ENCODE data around the gene ZNF593.

Gene ZNF593

DNA sequence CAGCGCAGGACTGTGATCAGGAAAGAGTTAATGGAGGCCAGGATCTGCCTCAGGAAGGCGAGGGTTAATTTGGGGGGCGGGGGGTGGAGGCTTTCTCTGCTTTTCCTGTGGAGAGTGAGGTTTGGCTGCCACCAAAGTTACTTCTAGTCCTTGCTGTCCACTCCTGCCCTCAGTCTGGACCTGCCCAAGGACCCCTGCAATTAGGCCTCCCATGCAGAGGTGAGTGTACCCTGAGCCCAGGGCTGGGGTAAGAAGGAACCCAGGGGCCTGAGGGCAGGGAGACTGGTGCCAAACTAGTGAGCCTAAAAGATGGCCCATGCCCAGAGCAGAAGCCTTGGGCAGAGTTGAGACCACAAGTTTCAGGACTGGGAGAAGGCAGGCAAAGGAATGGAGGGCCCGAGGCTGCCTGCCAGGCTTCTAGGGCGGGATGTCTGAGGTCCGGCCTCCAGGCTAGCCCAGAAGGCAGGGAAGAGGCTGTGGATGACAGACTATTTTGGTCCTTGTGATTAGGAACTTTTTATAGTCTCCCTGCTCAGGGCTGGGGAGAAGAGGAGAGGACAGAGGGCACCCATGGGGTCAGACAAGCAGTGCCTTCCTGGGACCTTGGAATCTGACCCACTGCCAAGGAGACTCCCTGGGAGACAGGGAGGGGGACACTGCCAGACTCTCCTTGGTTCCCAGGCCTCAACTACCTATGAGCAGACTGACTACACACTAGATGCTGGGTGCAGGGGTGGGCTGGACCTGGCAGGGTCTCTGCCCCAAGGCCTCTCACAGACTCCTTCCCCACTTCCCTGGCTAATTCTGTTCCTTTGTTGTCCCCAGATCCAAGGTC lies 10.6 kb upstream of the ZNF593 start, which contains the start of gene FAM110D:
Gene FAM110D, plus strand, starts transcription at position 172 of the 835 bp plus-strand sequence. CDS start 2,213 bp downstream, outside the sequence.
- TF ChIP-seq GATA2 (IDR thresholded peaks at IDR 0.05; ENCODE audit: low read depth, low read length): no peak

DNA sequence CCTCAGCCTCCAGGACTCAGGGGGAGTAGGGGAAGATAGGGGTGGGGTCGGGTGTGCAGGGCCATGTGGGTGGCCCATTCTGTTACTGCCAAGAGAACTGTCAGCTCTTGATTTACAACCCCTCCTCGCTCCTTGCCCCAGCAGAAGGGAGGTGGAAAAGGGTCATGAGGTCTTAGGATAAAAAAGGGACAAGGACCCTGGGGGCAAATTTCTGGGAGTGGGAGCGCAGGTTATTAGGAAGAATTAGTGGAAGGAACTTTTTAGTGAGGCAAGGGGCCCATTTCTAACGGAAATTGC lies 10.0 kb upstream of the ZNF593 start:
- TF ChIP-seq GATA3 (IDR thresholded peaks at IDR 0.05; ENCODE audit: low read depth, low read length) (no peak), GATA2 (IDR thresholded peaks at IDR 0.05; ENCODE audit: low read depth, low read length) (no peak)

DNA sequence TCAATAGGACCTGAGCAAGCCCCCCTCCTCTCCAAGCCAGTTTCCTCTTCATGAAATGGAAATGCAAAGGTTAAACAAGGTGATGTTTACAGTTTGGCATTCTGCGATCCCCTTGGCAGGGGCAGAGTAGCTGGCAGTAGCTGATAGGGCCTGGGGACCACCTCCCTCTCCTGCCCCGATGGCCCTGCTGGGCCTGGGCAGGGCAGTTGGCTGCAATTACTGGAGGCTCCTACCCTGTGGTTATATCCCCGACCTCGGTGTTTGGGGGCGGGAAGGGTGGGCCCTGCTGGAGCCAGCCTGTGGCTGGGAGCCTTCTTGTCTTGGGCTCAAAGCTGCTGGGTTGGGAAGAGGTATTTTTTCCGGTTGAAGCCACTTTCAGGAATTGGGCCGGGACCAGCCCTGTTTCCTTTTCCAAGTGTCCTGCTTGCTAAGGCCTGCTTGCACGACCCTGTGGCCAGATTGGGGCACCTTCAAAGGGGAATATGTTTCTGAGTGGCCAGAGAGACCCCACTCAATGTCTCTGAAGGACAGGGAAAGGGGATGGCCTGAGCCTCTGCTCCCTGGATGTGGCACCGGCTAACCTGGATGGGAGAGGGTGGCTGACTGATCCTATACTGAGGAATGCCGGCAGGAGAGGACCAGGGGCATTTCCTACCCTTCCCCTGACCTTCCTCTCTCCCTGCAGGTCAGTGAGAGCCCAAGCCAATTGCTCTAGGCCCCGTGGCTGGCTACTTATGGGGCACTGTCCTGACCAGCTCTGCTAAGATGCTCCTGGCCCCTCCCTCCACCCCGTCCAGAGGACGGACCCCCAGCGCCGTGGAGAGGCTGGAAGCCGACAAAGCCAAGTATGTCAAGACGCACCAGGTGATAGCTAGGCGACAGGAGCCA lies 8.9 kb upstream of the ZNF593 start:
- TF ChIP-seq GATA2 (IDR thresholded peaks at IDR 0.05; ENCODE audit: low read depth, low read length) (no peak), GATA3 (IDR thresholded peaks at IDR 0.05; ENCODE audit: low read depth, low read length) (no peak)

DNA sequence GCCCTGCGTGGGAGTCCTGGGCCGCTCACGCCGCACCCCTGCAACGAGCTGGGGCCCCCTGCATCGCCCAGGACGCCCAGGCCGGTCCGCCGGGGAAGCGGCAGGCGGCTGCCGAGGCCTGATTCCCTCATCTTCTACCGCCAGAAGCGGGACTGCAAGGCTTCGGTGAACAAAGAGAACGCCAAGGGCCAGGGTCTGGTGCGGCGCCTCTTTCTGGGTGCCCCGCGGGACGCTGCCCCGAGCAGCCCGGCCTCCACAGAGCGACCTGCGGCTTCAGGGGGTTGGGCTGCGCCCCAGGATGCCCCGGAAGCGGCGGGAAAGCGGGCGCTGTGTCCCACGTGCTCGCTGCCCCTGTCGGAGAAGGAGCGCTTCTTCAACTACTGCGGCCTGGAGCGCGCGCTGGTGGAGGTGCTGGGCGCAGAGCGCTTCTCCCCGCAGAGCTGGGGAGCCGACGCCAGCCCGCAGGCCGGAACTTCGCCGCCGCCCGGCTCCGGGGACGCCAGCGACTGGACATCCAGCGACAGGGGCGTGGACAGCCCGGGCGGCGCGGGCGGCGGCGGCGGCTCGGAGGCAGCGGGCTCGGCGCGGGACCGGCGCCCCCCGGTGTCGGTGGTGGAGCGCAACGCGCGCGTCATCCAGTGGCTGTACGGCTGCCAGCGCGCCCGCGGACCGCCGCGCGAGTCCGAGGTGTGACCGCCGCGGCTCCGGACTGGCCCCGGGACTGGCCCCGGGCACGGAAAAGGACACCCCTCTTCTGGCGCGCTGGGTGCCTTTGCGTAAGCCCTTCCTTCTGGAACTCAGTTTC lies 8.1 kb upstream of the ZNF593 start:
- TF ChIP-seq GATA3 (IDR thresholded peaks at IDR 0.05; ENCODE audit: low read depth, low read length): no peak
- no peak for TF ChIP-seq GATA2 (IDR thresholded peaks at IDR 0.05; ENCODE audit: low read depth, low read length)

DNA sequence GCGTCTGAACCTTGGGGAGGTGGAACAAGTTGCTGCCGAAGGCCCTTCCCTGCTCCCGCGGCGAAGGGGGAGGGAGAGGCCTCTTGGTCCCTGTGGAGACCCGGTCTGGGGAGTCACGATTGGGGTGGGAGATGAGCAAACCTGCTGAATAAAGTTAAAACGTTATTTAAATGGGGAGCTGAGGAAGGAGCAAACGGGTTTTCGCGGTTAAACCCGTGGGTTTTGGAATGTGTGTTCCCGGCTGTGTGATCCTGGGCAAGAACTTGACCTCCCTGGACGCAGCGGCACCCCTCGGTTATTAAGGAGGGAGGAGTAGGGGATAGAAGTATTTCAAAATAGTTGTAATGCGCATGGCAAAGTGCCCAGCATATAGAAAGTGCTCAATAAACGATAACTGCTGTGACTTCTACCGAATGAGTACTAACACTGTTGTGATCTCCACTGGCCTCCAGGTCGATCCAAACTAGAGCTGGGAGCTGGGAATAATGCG lies 7.4 kb upstream of the ZNF593 start:
- TF ChIP-seq GATA2 (IDR thresholded peaks at IDR 0.05; ENCODE audit: low read depth, low read length) (no peak), GATA3 (IDR thresholded peaks at IDR 0.05; ENCODE audit: low read depth, low read length) (no peak)

DNA sequence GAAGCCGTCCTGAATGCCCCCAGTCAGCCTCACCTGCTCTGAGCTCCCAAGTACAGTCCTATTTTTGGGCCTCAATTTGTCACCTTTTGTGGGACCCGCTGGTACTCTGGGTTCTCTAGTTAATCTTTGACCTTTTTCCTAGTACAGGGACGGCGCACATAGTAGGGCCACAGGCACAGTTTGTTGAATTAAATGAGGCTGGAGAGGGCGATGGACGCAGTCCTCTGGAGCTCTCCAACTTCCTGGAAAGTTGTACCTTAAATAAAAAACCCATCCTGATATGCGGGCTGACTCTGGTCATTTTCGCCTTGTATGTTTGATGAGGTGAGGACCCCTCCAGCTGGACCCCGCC lies 6.0 kb upstream of the ZNF593 start:
- no peak for TF ChIP-seq GATA2 (IDR thresholded peaks at IDR 0.05; ENCODE audit: low read depth, low read length)
- no peak for TF ChIP-seq GATA3 (IDR thresholded peaks at IDR 0.05; ENCODE audit: low read depth, low read length)

DNA sequence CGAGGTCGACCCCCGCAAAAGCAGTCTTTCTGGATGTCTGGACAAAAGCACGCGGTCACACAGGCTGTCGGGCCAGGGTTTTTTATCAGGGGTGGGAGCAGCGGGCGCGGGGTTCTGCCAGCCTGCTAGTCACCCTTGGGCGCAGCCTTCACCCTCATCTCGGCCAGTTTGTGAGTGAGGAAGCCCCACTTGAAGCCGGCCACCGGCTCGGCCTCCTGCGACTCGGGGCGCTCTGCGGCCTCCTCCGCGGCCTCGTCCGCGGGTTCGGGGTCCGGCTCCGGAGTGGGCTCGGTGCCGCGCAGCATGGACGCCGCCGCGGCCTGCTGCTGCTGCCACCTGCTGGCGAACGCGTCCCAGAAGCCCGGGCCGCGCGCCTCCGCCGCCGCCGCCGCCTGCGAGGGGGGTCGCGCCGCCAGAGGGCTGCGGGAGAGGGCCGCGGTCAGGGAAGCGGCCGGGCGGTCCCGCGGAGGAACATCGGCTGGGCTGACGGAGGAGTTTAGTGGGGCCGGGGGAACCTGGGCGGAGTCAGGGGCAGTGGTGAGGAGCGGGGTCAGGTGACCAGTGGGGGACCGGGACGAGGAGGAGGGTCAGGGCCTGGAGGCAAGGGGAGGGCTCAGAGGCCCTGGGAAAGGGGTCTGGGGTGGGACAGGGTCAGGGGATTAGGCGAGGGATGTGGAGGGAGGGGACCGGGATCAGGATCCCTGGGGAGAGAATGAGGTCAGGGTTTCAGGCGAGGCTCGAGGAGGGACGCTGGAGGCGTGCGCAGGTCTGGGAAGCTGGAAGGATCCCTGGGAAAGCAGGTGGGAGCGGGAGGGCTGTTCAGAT lies 5.5 kb upstream of the ZNF593 start:
- TF ChIP-seq GATA2 (IDR thresholded peaks at IDR 0.05; ENCODE audit: low read depth, low read length) (no peak), GATA3 (IDR thresholded peaks at IDR 0.05; ENCODE audit: low read depth, low read length) (no peak)

DNA sequence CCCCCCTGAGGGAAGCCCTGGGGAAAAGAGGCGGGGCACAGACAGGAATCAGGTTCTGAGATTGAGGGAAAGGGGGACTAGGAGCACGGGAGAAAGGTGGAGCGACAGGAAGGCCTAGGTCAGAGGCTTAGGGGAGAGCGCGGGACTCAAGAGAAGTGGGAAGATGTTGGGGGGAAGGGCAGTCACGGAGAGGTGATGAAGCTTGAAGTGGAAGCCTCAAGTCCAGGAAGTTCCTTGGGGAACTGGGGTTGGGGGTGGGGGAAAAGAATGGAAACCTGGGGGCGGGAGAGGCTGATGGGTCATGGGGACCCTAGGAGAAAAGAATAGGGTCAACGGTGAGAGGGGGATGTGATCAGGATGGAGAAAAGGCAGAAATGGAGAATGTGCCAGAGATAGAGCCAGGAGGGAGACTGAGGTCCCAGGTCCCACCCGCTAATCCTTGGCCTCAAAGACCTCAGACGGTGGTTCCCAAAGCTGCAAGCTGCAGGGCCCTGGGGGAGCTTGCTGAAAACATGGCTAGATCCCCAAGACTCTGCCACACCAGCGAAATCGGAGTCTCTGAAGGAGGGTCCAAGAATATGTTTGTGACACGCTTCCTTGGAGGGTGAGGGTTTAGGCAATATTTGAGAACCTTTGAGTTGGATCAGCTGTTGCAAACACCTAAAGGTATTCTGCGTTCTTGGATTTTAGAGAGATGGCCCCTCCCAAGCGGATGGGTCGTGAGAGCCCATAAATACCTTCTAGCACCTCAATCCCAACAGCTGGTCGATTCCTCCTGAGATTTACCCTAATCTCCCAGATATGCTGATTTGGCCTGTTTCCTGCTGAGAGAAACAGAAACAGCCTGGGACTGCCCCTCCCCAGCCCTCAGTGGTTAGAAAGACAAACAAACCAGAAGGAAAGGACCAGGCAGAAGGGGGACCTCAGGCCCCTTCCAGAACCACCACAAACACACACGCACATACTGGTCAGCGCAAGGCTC lies 4.6 kb upstream of the ZNF593 start:
- TF ChIP-seq GATA3 (IDR thresholded peaks at IDR 0.05; ENCODE audit: low read depth, low read length) (no peak), GATA2 (IDR thresholded peaks at IDR 0.05; ENCODE audit: low read depth, low read length) (no peak)

DNA sequence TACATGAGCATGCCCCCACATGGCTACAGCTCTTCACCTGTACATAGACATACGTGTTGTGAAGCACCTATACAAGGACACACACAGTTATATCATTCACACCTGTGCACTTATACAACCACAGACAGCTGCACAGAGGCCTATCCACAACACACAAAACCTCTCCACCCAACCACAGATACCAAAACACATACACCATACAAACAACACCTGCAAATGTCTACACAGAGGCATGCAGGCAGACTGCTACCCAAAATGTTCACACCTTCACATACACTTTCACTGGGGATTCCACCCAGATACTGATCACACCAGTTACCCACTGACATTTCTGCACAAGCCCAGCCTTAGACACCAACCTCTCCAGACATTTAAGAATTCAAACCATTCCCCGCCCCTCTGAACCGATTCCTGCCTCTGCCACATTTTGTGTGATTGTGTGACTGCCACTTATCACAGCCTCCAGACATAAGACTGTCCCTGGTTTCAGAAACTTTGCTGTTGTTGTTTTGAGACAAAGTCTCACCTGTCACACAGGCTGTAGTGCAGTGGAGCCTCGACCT lies 2.9 kb upstream of the ZNF593 start:
- TF ChIP-seq GATA2 (IDR thresholded peaks at IDR 0.05; ENCODE audit: low read depth, low read length) (no peak), GATA3 (IDR thresholded peaks at IDR 0.05; ENCODE audit: low read depth, low read length) (no peak)

DNA sequence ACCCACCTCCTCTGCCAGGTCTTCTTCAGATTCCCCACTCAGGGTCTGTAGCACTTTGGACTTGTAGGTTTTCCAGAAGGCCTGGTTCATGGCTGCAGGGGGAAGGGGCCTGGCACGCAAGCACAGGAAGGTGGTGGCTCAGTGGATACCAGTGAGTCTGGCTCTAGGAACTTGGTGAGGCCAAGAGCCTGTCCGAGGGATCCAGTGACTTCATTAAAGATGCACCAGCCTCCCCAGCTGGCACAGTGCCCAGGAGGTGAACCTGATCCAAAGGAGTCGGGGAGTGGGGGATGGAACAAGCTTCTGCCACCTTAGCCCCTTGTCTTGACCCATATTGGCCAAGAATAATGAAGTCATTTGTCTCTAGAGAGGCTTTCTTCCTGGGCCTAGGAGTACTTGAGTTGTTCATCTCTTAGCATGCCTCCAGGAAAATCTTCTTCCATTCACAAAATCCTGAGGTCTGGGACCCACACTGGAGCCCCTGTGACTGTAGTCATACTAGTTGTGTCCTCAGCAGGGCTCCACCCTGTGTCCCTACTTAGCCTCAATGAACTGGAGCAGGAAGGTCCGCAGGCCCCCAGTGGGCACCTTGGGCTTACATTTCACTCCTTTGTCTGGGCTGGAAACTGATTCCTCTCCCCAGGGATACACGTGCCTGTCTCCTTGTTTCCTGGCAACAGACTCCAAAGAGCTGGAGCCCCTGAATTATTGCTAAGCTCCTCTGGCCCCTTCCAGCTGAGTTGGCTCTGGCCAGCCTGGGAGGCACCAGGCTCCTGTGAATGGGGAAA lies 1.1 kb upstream of the ZNF593 start, which contains the start of gene C1orf232:
Gene C1orf232, minus strand, starts transcription at position 554 of the 788 bp plus-strand sequence. Its CDS starts 464 bp downstream, at position 90.
- TF ChIP-seq GATA3 (IDR thresholded peaks at IDR 0.05; ENCODE audit: low read depth, low read length) (no peak), GATA2 (IDR thresholded peaks at IDR 0.05; ENCODE audit: low read depth, low read length) (no peak)

DNA sequence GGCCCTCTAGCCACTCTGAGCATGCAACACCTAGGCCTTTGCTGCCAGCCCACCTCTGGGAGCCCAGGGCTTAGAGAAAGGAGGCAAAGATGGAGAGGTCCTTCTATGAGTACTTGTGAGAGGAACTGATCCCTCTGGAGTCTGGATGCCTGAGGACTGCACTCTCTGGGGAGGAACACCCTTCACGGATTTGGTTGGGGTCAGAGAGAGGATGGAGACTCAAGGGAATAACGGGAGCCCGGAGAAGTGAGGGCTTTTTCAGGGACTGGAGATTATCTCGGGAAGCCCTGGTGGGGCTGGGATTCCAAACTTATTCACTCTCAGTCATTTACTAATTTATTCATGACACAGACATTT lies 532 bp upstream of the ZNF593 start:
- TF ChIP-seq GATA3 (IDR thresholded peaks at IDR 0.05; ENCODE audit: low read depth, low read length): no peak
- no peak for TF ChIP-seq GATA2 (IDR thresholded peaks at IDR 0.05; ENCODE audit: low read depth, low read length)
